ENCODE measurements around the gene SHCBP1L.
"Not testable (repeated sequence)": the region's sequence is repeated elsewhere in the genome, so short reads cannot be mapped to it uniquely, and the experiment has no call there.

The SHCBP1L gene

GRCh38 chr1:182935716-182936115, 17.2 kb downstream of the SHCBP1L start:
- Histone ChIP-seq H3K4me3 (ENCODE audit: extremely low read depth, insufficient read depth, low read length, poor library complexity, severe bottlenecking) (no peak overlapping the region), H3K4me1 (ENCODE audit: control insufficient read depth, insufficient read depth, low read length, poor library complexity, severe bottlenecking) (no peaks in the 10 kb centered on the region), H3K27ac (ENCODE audit: low read depth, low read length, severe bottlenecking) (no peak overlapping the region), H3K36me3 (ENCODE audit: control insufficient read depth, insufficient read depth, low read length) (no peaks in the 10 kb centered on the region), H3K9me3 (ENCODE audit: control insufficient read depth, low read length) (no peaks in the 10 kb centered on the region)

GRCh38 chr1:182930985-182931384, 22.0 kb downstream of the SHCBP1L start:
- Histone ChIP-seq H3K36me3 (ENCODE audit: control insufficient read depth, insufficient read depth, low read length) (no peaks in the 10 kb centered on the region), H3K9me3 (ENCODE audit: control insufficient read depth, low read length) (no peaks in the 10 kb centered on the region), H3K4me3 (ENCODE audit: extremely low read depth, insufficient read depth, low read length, poor library complexity, severe bottlenecking) (no peak overlapping the region), H3K4me1 (ENCODE audit: control insufficient read depth, insufficient read depth, low read length, poor library complexity, severe bottlenecking) (no peaks in the 10 kb centered on the region), H3K27ac (ENCODE audit: low read depth, low read length, severe bottlenecking) (no peak overlapping the region)
- no CpG with 5 or more reads among the region's 1 CpG for WGBS, 2 experiments (ENCODE audit: insufficient coverage in 2 of 2)

- H3K9me3 ChIP-seq (ENCODE audit: control insufficient read depth, low read length) = no peaks in the 10 kb centered on the region
- no peaks in the 10 kb centered on the region for H3K36me3 ChIP-seq (ENCODE audit: control insufficient read depth, insufficient read depth, low read length)
- WGBS, 2 experiments (ENCODE audit: insufficient coverage in 2 of 2) = 100% methylated on average over 1 of the region's 1 CpG; no CpG with 5 or more reads in 1 of the 2 experiments
- no peaks in the 10 kb centered on the region for H3K4me1 ChIP-seq (ENCODE audit: control insufficient read depth, insufficient read depth, low read length, poor library complexity, severe bottlenecking)
- no peak overlapping the region for H3K4me3 ChIP-seq (ENCODE audit: extremely low read depth, insufficient read depth, low read length, poor library complexity, severe bottlenecking)
- no peak overlapping the region for H3K27ac ChIP-seq (ENCODE audit: low read depth, low read length, severe bottlenecking)
Measured at GRCh38 chr1:182927693-182928433, 25.1 kb downstream of the SHCBP1L start.

GRCh38 chr1:182925661-182926060, 27.3 kb downstream of the SHCBP1L start:
- no peaks in the 10 kb centered on the region for H3K36me3 ChIP-seq (ENCODE audit: control insufficient read depth, insufficient read depth, low read length)
- WGBS, 2 experiments (ENCODE audit: insufficient coverage in 2 of 2) = 80% methylated on average over 1 of the region's 1 CpG; no CpG with 5 or more reads in 1 of the 2 experiments
- no peaks in the 10 kb centered on the region for H3K4me1 ChIP-seq (ENCODE audit: control insufficient read depth, insufficient read depth, low read length, poor library complexity, severe bottlenecking)
- no peaks in the 10 kb centered on the region for H3K9me3 ChIP-seq (ENCODE audit: control insufficient read depth, low read length)
- no peak overlapping the region for H3K4me3 ChIP-seq (ENCODE audit: extremely low read depth, insufficient read depth, low read length, poor library complexity, severe bottlenecking)
- H3K27ac ChIP-seq (ENCODE audit: low read depth, low read length, severe bottlenecking) = no peak overlapping the region

GRCh38 chr1:182917378-182917777, 35.6 kb downstream of the SHCBP1L start:
- no peak overlapping the region for H3K27ac ChIP-seq (ENCODE audit: low read depth, low read length, severe bottlenecking)
- H3K4me1 ChIP-seq (ENCODE audit: control insufficient read depth, insufficient read depth, low read length, poor library complexity, severe bottlenecking) = no peaks in the 10 kb centered on the region
- peaks cover 5% of the 10 kb centered on the region for H3K9me3 ChIP-seq (ENCODE audit: control insufficient read depth, low read length)
- H3K36me3 ChIP-seq (ENCODE audit: control insufficient read depth, insufficient read depth, low read length) = no peaks in the 10 kb centered on the region
- no peak overlapping the region for H3K4me3 ChIP-seq (ENCODE audit: extremely low read depth, insufficient read depth, low read length, poor library complexity, severe bottlenecking)
- WGBS, 2 experiments (ENCODE audit: insufficient coverage in 2 of 2) = 83 to 90% methylated on average over 3 of the region's 3 CpGs

GRCh38 chr1:182913401-182913800, 39.6 kb downstream of the SHCBP1L start:
- Histone ChIP-seq H3K4me1 (ENCODE audit: control insufficient read depth, insufficient read depth, low read length, poor library complexity, severe bottlenecking) (no peaks in the 10 kb centered on the region), H3K4me3 (ENCODE audit: extremely low read depth, insufficient read depth, low read length, poor library complexity, severe bottlenecking) (no peak overlapping the region), H3K9me3 (ENCODE audit: control insufficient read depth, low read length) (peaks cover 9% of the 10 kb centered on the region), H3K36me3 (ENCODE audit: control insufficient read depth, insufficient read depth, low read length) (no peaks in the 10 kb centered on the region), H3K27ac (ENCODE audit: low read depth, low read length, severe bottlenecking) (no peak overlapping the region)
- WGBS, 2 experiments (ENCODE audit: insufficient coverage in 2 of 2) = 67 to 90% methylated on average over 1 of the region's 3 CpGs

- Histone ChIP-seq H3K9me3 (ENCODE audit: control insufficient read depth, low read length) (peaks cover 9% of the 10 kb centered on the region), H3K27ac (ENCODE audit: low read depth, low read length, severe bottlenecking) (no peak overlapping the region), H3K4me1 (ENCODE audit: control insufficient read depth, insufficient read depth, low read length, poor library complexity, severe bottlenecking) (no peaks in the 10 kb centered on the region), H3K4me3 (ENCODE audit: extremely low read depth, insufficient read depth, low read length, poor library complexity, severe bottlenecking) (no peak overlapping the region), H3K36me3 (ENCODE audit: control insufficient read depth, insufficient read depth, low read length) (no peaks in the 10 kb centered on the region)
- WGBS, 2 experiments (ENCODE audit: insufficient coverage in 2 of 2) = 100% methylated on average over 1 of the region's 1 CpG; no CpG with 5 or more reads in 1 of the 2 experiments
Measured at GRCh38 chr1:182910143-182910542, 42.8 kb downstream of the SHCBP1L start.

GRCh38 chr1:182909578-182909977, 43.4 kb downstream of the SHCBP1L start:
- no peaks in the 10 kb centered on the region for H3K4me1 ChIP-seq (ENCODE audit: control insufficient read depth, insufficient read depth, low read length, poor library complexity, severe bottlenecking)
- H3K9me3 ChIP-seq (ENCODE audit: control insufficient read depth, low read length) = peaks cover 9% of the 10 kb centered on the region
- 91 to 93% methylated on average over 4 of the region's 4 CpGs for WGBS, 2 experiments (ENCODE audit: insufficient coverage in 2 of 2)
- H3K36me3 ChIP-seq (ENCODE audit: control insufficient read depth, insufficient read depth, low read length) = no peaks in the 10 kb centered on the region
- H3K4me3 ChIP-seq (ENCODE audit: extremely low read depth, insufficient read depth, low read length, poor library complexity, severe bottlenecking) = no peak overlapping the region
- no peak overlapping the region for H3K27ac ChIP-seq (ENCODE audit: low read depth, low read length, severe bottlenecking)

GRCh38 chr1:182905321-182905720, 47.6 kb downstream of the SHCBP1L start:
- Histone ChIP-seq H3K9me3 (ENCODE audit: control insufficient read depth, low read length) (no peaks in the 10 kb centered on the region), H3K27ac (ENCODE audit: low read depth, low read length, severe bottlenecking) (no peak overlapping the region), H3K4me1 (ENCODE audit: control insufficient read depth, insufficient read depth, low read length, poor library complexity, severe bottlenecking) (no peaks in the 10 kb centered on the region), H3K36me3 (ENCODE audit: control insufficient read depth, insufficient read depth, low read length) (no peaks in the 10 kb centered on the region), H3K4me3 (ENCODE audit: extremely low read depth, insufficient read depth, low read length, poor library complexity, severe bottlenecking) (no peak overlapping the region)
- no CpG with 5 or more reads among the region's 2 CpGs for WGBS, 2 experiments (ENCODE audit: insufficient coverage in 2 of 2)

GRCh38 chr1:182901946-182902345, 51.0 kb downstream of the SHCBP1L start:
- H3K9me3 ChIP-seq (ENCODE audit: control insufficient read depth, low read length); H3K27ac ChIP-seq (ENCODE audit: low read depth, low read length, severe bottlenecking); H3K4me3 ChIP-seq (ENCODE audit: extremely low read depth, insufficient read depth, low read length, poor library complexity, severe bottlenecking); H3K36me3 ChIP-seq (ENCODE audit: control insufficient read depth, insufficient read depth, low read length); H3K4me1 ChIP-seq (ENCODE audit: control insufficient read depth, insufficient read depth, low read length, poor library complexity, severe bottlenecking): not testable (repeated sequence)
- WGBS, 2 experiments (ENCODE audit: insufficient coverage in 2 of 2) = 100% methylated on average over 2 of the region's 5 CpGs; no CpG with 5 or more reads in 1 of the 2 experiments

GRCh38 chr1:182897696-182898095, 55.3 kb downstream of the SHCBP1L start:
- H3K27ac ChIP-seq (ENCODE audit: low read depth, low read length, severe bottlenecking) = no peak overlapping the region
- WGBS, 2 experiments (ENCODE audit: insufficient coverage in 2 of 2) = 80 to 100% methylated on average over 1 to 2 of the region's 2 CpGs
- no peak overlapping the region for H3K4me3 ChIP-seq (ENCODE audit: extremely low read depth, insufficient read depth, low read length, poor library complexity, severe bottlenecking)
- H3K36me3 ChIP-seq (ENCODE audit: control insufficient read depth, insufficient read depth, low read length) = no peaks in the 10 kb centered on the region
- H3K9me3 ChIP-seq (ENCODE audit: control insufficient read depth, low read length) = no peaks in the 10 kb centered on the region
- H3K4me1 ChIP-seq (ENCODE audit: control insufficient read depth, insufficient read depth, low read length, poor library complexity, severe bottlenecking) = no peaks in the 10 kb centered on the region

Data from mesodermal cell (in vitro differentiated cells).